ENCODE results near the gene FAM13A.

DNA sequence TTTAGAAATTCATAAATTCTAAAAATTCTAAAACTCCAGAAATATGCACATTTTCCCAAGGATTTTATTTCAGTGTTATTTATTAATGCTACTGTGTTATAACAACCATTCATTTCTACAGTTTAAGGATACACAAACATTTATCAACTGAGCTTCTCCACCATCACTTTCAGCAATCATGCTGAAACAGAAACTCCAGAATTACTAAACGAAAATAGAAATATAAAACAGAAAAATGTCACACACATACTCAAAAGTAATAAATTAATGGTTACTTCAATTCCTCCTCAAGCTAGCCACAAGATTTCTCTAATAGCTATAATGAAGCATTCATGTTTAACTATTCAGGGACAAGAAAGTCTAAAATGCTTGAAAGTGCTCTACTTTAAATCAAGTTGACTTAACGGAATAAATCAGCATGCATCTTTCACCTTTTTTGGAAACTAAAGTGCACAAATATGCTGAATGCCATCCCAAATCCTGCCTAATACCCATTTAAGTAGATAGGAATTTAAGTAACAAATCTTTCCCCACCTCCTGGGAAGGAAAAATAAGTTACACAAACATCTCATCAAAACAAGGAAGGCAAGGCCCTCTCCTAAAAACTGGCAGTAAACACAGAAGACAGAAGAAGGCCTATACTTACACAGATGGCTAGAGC lies 563 bp downstream of the FAM13A start:
- TF ChIP-seq POLR2AphosphoS5 (IDR thresholded peaks at IDR 0.05) = no peak
- no peak for TF ChIP-seq CTCF (IDR thresholded peaks at IDR 0.05)

Measured in prostate gland (tissue), 2 donors.